NCI-H2227 treated with DMSO at 0.1 percent for 48 hours (cell line): ENCODE data around the gene TRPC3.

Experiments
- DNase-seq: peaks from one replicate; lab custom pipeline; 2025; lab: John Stamatoyannopoulos, UW

The TRPC3 gene

DNA sequence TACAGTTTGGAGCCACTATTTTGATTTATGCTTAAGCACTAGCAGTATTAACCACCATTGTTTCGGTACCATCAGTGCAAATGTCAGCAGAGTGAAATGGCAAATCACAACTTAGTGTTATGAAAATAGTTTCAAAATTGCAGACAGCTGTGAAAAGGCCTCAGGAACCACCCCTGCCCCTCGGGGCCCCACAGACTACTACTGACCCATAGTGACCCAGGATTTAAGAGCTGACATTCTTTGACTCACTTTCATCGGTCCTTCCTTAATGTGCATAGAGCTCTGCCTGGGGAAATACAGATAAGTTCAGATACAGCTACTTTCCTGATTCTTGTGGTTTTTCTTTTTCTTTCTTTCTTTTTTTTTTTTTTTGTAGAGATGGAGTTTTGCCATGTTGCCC is 78.3 kb downstream of the TRPC3 start:
- no peak for DNase-seq

DNA sequence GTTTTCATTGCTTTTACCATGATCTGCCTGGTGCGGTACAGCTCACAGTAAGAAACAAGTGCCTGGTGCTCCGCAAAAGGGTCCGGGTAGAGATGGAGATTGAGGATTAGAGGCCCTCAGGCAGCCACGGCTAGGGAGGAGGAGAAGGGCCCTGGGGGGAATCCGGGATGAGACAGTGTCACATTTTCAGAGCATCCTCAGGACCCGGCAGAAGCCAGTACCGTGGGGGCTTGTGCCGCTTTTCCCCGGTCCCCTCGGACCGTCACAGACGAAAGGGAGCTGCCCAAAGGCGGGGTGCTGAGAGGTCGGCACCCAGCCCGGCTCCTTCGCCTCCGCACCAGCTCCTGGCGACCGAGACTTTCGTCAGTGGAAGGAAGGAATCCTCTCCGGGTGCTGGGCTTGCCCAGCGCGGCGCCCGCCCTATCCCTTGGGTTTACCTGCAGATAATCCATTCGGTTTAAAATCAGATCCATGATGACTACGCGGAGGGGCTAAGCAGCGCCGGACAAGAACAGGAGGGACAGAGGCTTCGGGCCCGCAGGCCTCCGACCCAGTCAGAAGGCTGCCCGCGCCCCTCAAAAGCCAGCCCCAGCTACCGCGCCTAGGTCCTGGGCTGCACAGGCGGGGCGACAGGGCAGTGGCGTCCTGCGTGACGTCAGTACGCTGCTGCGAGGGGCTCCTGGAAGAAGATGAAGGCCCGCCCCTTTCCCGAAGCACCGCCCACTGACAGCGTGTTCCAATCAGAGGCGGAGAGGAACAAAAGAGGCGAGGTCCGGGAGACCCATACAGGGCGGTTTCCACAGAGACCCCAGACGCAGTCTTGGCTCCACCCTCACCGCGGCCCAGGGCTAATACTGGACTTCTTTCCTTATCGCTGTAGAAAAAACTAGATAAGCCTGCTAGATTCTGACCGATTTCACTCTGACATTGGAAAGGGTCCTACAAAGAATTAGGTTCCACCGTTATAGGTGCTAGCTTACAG is 81.7 kb downstream of the TRPC3 start, which contains the start of gene BBS7:
Gene BBS7, minus strand, starts transcription at position 634 of the 982 bp plus-strand sequence. Its CDS starts 161 bp downstream, at position 473.
- DNase-seq = peak; percentile 95

DNA sequence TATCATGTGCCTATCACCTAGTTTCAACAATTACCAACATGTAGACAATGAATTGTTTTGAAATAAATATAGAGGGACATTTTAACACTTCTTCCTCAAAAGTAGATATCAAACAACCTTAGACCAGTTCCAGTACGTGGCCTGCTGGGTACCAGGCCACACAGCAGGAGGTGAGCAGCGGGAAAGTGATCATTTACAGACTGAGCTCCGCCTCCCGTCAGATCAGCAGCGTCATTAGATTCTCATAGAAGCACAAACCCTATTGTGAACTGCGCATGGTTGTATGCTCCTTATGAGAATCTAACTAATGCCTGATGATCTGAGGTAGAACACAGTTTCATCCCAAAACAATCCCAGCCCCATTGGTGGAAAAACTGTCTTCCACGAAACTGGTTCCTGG is 88.1 kb downstream of the TRPC3 start:
- DNase-seq = peak; percentile 35

DNA sequence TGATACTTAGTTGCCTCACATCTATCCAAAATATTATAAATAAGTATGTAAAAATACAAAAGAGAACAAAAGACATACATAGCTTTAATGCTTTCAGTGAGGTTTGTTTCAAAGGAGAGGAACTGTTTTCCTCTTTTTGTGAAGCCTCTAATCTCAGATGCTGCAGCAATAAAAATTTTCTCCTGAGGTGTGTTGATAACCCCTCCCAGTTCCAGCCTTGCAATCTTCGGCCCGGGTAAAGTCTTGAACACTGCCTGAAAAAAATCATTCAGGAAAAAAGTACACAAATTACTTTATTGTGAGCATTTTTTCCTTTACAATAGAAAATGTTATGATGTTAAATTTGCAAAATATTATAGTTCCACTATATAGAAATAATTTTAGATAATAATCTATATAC is 90.4 kb downstream of the TRPC3 start:
- DNase-seq = no peak

DNA sequence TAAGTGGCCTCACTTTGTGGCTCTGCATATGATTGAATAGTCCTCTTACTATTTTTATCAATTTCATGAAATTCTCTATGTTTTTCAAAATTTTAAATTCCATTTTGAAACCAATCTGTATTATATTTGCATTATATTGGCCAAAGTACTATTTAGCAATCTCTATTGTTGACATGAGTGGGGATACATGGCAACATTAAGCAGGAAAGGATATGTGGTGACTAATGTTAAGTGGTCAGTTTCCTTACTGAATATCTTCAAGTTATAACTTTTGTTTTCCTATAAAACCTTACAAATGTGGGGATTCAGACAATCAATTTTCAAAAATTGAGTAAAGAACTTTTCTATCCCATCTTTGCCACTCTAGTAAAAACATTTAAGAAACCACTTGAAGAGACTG is 91.7 kb downstream of the TRPC3 start:
- no peak for DNase-seq

DNA sequence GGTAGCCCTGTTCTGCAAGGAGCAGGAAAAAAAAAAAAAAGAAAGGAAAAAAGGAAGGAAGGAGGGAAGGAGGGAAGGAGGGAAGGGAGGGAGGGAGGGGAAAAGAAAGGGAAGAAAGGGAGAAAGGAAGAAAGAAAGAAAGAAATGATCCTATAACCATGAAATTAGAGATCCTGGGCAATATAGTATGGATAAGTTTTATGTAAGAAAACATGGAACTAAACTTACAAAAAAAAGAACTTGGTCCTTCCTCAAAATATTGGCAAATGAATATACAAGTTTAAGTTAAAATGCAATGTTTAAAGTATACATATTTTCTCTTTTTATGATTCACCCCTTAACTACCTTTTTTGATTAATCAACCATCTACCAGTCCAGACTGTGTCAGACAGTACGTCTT is 100.5 kb downstream of the TRPC3 start:
- no peak for DNase-seq

DNA sequence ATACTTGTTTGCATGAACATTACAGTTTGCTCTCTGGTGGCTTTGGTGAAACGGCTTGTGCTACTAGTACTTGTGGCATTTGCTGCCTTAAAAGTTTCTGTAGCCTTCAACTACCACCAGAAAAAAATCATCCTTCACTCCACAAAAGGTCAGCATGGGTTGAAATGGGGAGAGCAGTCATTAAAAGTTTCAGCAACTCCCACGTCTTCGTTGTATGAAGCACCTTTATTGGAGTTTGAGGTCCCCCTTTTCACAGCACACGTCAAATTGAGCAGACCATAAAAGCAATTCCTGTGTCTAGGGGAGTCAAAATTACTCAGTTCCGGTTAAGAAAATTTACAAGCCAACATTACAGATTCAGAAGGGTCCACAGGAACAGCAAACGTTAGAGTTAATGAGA is 105.2 kb downstream of the TRPC3 start:
- no peak for DNase-seq

DNA sequence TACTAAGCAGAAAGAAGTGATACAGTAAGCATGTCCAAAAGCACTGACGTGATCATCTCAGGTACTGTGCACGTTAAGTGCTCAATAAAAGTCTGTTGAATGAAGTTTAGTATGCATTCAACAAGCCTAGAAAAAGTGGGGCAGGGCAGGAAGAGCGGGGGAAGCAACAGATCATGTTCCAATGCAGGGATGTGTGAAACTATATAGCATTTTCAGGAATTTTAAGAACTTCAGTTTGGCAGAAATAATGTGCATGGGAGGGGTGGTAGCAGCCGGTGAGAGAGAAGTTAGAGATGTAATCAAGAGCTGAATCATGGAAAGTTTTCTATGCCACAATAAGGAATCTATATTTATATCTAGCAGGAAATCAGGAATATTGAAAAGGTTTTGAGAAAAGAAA is 109.0 kb downstream of the TRPC3 start:
- DNase-seq = no peak

DNA sequence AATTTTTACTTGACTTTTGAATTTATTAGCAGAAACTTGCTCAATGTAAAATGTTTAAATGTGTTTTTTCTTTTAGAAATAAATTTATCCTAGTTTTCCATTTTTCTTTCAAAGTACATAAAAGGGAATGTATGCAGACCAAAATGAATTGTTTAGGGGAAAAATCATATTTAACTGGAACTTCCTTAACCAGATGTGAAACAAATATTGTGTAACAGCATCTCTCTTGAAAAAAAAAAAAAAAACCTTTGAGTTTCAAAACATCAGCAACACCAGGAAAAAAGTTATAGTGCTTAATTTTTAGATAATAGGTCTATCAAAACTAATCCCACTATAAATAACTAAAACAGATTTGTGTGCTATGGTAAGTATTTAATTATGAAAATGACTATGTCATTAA is 113.7 kb downstream of the TRPC3 start:
- no peak for DNase-seq

DNA sequence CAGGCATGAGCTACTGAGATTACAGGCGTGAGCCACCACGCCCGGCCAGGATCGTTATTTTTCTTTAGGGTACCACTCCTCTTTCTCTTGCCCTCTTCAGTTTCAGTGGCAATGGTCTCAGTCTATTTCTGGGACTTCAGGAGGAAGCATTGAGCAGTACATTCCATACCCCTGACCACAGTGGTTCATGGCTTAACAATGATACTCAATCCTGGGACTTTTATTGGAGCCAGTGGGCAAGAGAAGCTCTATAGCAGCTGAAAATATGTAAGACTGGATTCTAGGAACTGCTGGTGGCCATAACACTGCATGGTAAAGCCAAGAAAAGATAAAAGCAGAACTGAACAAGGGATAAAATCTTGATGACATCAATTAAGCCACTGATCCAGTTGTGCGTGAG is 122.3 kb downstream of the TRPC3 start:
- no peak for DNase-seq
